Breast epithelium (tissue), 4 donors: ENCODE results near the gene POLR3B. TPM values are rescaled to one million over a fixed set of nuclear protein-coding genes. Genes with fewer than 3 reads are reported as not detected.

Source experiments
- DNase-seq, 2 donors: peaks; one replicate each; pipeline ENCODE4 v3.0.0-alpha.2; 2019; ENCODE audit warnings: low spot score in 2 of 2
- H3K27ac ChIP-seq, 2 donors: fragments of 200-600 bp; sonication (generic) in 1 of 2; one replicate each; pipeline ENCODE4 v1.5.1; 2016 to 2019; ENCODE audit warnings: mild to moderate bottlenecking in 1 of 2
- H3K27me3 ChIP-seq, 2 donors: fragments of 200-600 bp; sonication (generic) in 1 of 2; one replicate each; pipeline versions ENCODE4 v1.5.1 to v1.6.0; 2017 to 2019; ENCODE audit warnings: control low read depth in 1 of 2, mild to moderate bottlenecking in 1 of 2
- H3K36me3 ChIP-seq: fragments of 200-600 bp; one replicate; pipeline ENCODE4 v1.5.1; 2019
- H3K4me1 ChIP-seq, 2 donors: fragments of 200-600 bp; sonication (generic); one replicate each; pipeline ENCODE4 v1.5.1; 2016 to 2019; ENCODE audit warnings: control low read depth in 1 of 2
- H3K4me3 ChIP-seq, 3 donors: fragments of 200-600 bp; sonication (generic); 1 replicate in 2 of 3; 2 replicates in 1 of 3; pipeline ENCODE4 v1.5.1; 2016 to 2019; ENCODE audit warnings: mild to moderate bottlenecking in 3 of 3, moderate library complexity in 2 of 3
- H3K9me3 ChIP-seq, 2 donors: fragments of 200-600 bp; sonication (generic) in 1 of 2; one replicate each; pipeline ENCODE4 v1.5.1; 2016 to 2019; ENCODE audit warnings: control low read depth in 1 of 2
- CTCF ChIP-seq, 3 donors: fragments of 450-650 bp; IDR thresholded peaks; one replicate each; pipeline ENCODE4 v1.5.1; 2016 to 2017; ENCODE audit warnings: antibody characterized with exemption in 3 of 3, mild to moderate bottlenecking in 3 of 3, moderate library complexity in 3 of 3
- POLR2A ChIP-seq: fragments of 450-650 bp; IDR thresholded peaks from one replicate; pipeline ENCODE4 v1.6.1; 2016; ENCODE audit warnings: antibody characterized with exemption, mild to moderate bottlenecking, moderate library complexity
- POLR2AphosphoS5 ChIP-seq, 3 donors: sonication (generic); formaldehyde crosslinking; IDR thresholded peaks; one replicate each; pipeline ENCODE4 v1.6.1; 2017; ENCODE audit warnings: antibody characterized with exemption in 3 of 3
- intact Hi-C: fragments of 100-400 bp; cut with DNase I; formaldehyde crosslinking; loops from one replicate; pipeline ENCODE4 v1.15.1; 2023; ENCODE audit warnings: low total_unique reads
- total RNA-seq, 3 donors: library from RNA; depleted of rRNA; stranded (reverse); fragments of >200 nt; gene quantifications; one replicate each; pipeline ENCODE4 v1.1.0, GENCODE V29; 2016

Gene POLR3B
- total RNA-seq, 3 donors from 2014 or later = 7.0 to 9.8 (median 9.2) TPM

DNA sequence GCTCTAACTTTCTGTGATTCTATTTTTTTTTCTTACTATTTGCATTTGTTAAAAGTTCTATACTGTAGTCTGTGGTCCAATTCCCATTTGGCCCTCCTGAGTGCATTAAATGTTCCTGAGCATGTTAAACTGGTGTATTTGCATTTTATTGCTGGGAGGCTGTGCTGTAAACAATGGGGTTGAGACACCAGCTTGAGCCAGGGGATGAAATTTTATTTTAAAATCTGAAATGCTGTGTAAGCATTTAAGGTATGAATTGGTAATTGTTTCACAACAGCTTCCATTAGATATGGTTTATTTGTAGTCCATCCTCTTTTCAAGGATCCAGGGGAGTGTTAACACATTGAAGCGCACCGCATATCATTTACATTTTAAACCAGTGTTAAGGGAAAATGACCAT, 135.3 kb downstream of the POLR3B start:
- Histone ChIP-seq H3K27me3 (no peaks in the 10 kb centered on the region), H3K9me3 (no peaks in the 10 kb centered on the region), H3K27ac (no peak overlapping the region), H3K4me3 (no peak overlapping the region), H3K4me1 (no peaks in the 10 kb centered on the region), H3K36me3 (no peaks in the 10 kb centered on the region)
- no peak for DNase-seq
- intact Hi-C loops = no loop called here
- no peak for TF ChIP-seq POLR2AphosphoS5 (IDR thresholded peaks at IDR 0.05)
- TF ChIP-seq POLR2A = no peak
- TF ChIP-seq CTCF (IDR thresholded peaks at IDR 0.05) = no peak

- H3K27me3 ChIP-seq = no peaks in the 10 kb centered on the region
- TF ChIP-seq POLR2AphosphoS5 (IDR thresholded peaks at IDR 0.05) (no peak), POLR2A (no peak), CTCF (IDR thresholded peaks at IDR 0.05) (no peak)
- no peak overlapping the region for H3K4me3 ChIP-seq
- H3K9me3 ChIP-seq = no peaks in the 10 kb centered on the region
- no peak overlapping the region for H3K27ac ChIP-seq
- no peaks in the 10 kb centered on the region for H3K4me1 ChIP-seq
- no peak for DNase-seq
- intact Hi-C loops = no loop called here
- H3K36me3 ChIP-seq = no peaks in the 10 kb centered on the region
Measured at GRCh38 chr12:106493531-106493930, 136.0 kb downstream of the POLR3B start.

GRCh38 chr12:106495354-106495965, 137.9 kb downstream of the POLR3B start:
- Histone ChIP-seq H3K4me3 (no peak overlapping the region), H3K9me3 (no peaks in the 10 kb centered on the region), H3K36me3 (no peaks in the 10 kb centered on the region), H3K4me1 (no peaks in the 10 kb centered on the region), H3K27me3 (no peaks in the 10 kb centered on the region), H3K27ac (no peak overlapping the region)
- no peak for DNase-seq
- TF ChIP-seq CTCF (IDR thresholded peaks at IDR 0.05) = no peak
- no peak for TF ChIP-seq POLR2A
- no peak for TF ChIP-seq POLR2AphosphoS5 (IDR thresholded peaks at IDR 0.05)
- intact Hi-C loops = no loop called here

DNA sequence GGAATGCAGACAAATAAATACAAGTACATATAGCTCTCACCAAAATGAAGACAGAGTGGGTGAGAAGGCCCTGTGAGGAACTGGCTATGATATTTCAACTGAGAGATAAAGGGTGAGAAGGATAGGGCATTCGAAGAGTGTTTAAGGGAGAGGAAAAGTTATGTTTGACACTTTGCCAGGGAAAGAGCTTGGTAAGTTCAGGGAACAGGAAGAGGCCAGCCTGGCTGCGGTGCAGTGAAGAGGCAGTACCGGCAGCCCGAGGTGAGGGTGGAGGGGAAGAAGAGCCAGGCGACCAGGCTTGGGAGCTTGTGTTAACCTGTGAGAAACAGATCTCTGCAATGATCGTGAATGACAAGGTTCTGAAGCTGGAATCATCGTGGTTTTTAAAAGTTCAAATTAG, 140.5 kb downstream of the POLR3B start:
- Histone ChIP-seq H3K4me1 (no peaks in the 10 kb centered on the region), H3K36me3 (no peaks in the 10 kb centered on the region), H3K4me3 (no peak overlapping the region), H3K27me3 (no peaks in the 10 kb centered on the region), H3K27ac (no peak overlapping the region), H3K9me3 (no peaks in the 10 kb centered on the region)
- TF ChIP-seq CTCF (IDR thresholded peaks at IDR 0.05) (no peak), POLR2AphosphoS5 (IDR thresholded peaks at IDR 0.05) (no peak), POLR2A (no peak)
- intact Hi-C loops = no loop called here
- peak in 1 of 2 donors; percentile 25 for DNase-seq

- Histone ChIP-seq H3K27ac (no peak overlapping the region), H3K4me1 (no peaks in the 10 kb centered on the region), H3K4me3 (no peak overlapping the region), H3K27me3 (no peaks in the 10 kb centered on the region), H3K9me3 (no peaks in the 10 kb centered on the region), H3K36me3 (no peaks in the 10 kb centered on the region)
- TF ChIP-seq CTCF (IDR thresholded peaks at IDR 0.05) = no peak
- no peak for TF ChIP-seq POLR2AphosphoS5 (IDR thresholded peaks at IDR 0.05)
- TF ChIP-seq POLR2A = no peak
- DNase-seq = no peak
- intact Hi-C loops = no loop called here
Measured at GRCh38 chr12:106499628-106500027, 142.1 kb downstream of the POLR3B start.
